HG03045 (cell line): ENCODE results near the gene TINCR.
"Not testable (repeated sequence)": the region's sequence is repeated elsewhere in the genome, so short reads cannot be mapped to it uniquely, and the experiment has no call there.

Experiments used
- ATAC-seq: cut with Tn5 transposase; IDR thresholded peaks from one replicate; pipeline ENCODE4 v1.9.1; 2021; ENCODE audit warnings: mild to moderate bottlenecking, moderate library complexity; ENCODE audit not compliant: unreplicated experiment

The TINCR gene

DNA sequence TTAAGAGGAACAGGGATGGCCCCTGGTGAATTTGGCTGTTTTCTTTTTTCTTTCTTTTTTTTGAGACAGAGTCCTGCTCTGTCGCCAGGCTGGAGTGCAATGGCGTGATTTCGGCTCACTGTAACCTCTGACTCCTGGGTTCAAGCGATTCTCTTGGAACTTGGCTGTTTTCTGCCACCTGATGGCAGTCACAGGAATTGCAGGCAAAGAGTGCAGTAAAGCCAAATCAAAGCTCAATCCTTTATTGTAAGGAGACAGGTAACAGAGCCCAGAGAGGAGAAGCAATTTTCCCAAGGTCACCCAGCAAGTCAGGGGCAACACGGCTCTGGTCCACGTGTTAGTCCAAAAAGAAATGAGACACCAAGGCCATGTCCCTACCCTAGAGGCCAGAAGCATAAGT is 6.2 kb downstream of the TINCR start:
- no peak for ATAC-seq

DNA sequence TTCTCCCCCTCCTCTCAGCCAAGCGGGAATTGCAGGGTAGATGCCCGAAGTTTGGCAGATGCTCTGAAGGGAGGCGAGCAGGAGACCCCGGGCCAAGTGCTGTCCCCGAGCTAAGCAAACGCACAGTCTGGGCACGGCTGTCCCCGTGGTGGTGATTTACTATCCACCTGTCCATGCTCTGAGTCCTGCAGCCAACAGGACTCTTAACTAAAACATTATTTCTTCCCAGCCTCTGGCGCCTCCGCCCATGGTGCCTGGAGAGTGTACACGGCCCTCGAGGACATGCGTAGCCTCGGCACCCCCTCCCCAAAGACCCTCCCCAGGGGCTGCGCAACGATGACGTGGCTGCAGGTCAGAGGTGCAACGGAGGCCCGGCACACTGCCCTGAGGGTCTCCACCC is 7.6 kb downstream of the TINCR start:
- no peak for ATAC-seq

GRCh38 chr19:5559804-5560133 is 8.0 kb downstream of the TINCR start:
- no peak for ATAC-seq

DNA sequence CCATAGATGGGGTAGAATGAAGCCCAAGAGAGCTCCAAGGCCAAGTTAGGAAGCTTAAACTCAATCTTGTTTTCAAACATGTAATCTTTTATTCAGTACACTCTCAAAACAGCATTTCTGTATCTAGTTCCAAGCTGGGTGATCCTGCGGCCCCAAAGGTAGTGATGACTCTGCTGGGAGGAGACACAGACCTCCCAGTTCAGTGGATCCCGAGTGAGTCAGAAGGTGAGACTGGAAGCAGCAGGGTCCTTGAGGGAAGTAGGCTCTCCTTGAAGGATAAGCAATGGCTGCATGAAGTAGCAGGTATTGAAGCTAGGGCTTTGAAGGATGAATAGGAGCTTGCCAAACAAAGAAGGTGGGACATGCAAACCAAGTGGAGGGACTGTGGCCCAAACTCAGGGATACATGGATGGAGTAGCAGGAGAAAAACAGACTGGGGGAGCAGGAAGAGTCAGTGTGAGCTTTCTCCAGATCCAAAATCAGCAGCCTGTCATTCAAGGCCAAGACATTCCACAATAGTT is 9.6 kb downstream of the TINCR start:
- ATAC-seq: no peak

DNA sequence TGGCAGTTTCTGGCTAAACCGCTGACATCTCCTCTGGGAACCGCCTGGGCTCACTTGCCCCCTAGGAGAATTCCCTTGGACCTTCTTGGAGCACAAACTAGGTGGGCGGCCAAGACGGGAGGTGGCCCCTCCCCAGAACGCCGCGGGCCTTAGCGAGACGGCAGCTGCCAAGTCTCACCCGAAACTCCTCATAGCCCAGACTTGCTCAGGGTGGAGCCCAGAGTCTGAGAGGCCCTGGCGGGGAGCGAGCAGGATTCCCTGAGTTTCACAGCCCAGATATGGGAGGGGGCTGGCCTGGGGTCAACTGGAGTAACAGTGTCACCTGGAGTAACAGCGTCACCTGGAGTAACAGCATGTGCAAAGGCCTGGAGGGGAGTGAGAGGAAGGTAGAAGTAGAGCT is 10.1 kb downstream of the TINCR start:
- ATAC-seq: no peak

DNA sequence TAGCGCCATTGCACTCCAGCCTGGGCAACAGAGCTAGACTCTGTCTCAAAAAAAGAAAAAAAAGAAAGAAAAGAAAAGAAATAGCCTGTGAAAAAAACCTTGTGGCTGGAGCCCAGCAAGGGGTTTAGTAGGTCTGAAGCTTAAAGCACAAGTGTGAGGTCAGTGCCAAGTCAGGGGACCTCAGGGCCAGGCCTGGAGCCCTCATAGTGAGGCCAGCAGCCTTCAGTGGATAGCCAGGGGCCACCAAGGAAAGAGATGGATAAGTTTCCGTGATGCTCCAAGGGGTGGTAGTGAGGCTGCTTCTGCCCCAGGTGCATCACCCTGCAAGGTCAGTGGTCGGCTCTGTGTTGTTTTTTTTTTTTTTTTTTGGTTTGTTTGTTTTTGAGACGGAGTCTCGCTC is 12.9 kb downstream of the TINCR start:
- no peak for ATAC-seq

- ATAC-seq: no peak
Observed at GRCh38 chr19:5553892-5554291, 13.9 kb downstream of the TINCR start.

DNA sequence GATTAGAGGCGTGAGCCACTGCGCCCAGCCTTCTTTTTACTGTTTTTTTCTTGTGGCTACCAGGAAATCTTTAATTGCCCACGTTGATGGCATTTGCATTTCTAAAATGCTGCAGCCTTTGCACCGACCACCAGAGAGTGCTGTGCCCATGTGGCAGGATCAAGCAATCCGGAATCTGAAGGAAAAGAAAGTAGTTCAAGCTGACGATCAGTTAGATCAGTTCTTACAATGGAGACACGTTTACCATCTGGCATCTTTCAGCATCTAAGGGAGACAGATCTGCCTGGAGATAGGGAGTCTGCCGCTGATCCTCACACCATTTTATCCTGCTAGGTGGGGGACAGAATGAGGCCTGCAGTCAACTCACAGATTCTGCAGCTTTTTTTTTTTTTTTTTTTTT is 19.9 kb downstream of the TINCR start:
- no peak for ATAC-seq

GRCh38 chr19:5545984-5546383 is 21.8 kb downstream of the TINCR start:
- ATAC-seq: no peak

- no peak for ATAC-seq
Observed at GRCh38 chr19:5545051-5545450, 22.7 kb downstream of the TINCR start.

- no peak for ATAC-seq
Observed at GRCh38 chr19:5542665-5543064, 25.1 kb downstream of the TINCR start.

GRCh38 chr19:5541456-5541855 is 26.3 kb downstream of the TINCR start:
- ATAC-seq: no peak

GRCh38 chr19:5540208-5540607 is 27.5 kb downstream of the TINCR start:
- ATAC-seq: no peak

- no peak for ATAC-seq
Observed at GRCh38 chr19:5537870-5538269, 29.9 kb downstream of the TINCR start.

DNA sequence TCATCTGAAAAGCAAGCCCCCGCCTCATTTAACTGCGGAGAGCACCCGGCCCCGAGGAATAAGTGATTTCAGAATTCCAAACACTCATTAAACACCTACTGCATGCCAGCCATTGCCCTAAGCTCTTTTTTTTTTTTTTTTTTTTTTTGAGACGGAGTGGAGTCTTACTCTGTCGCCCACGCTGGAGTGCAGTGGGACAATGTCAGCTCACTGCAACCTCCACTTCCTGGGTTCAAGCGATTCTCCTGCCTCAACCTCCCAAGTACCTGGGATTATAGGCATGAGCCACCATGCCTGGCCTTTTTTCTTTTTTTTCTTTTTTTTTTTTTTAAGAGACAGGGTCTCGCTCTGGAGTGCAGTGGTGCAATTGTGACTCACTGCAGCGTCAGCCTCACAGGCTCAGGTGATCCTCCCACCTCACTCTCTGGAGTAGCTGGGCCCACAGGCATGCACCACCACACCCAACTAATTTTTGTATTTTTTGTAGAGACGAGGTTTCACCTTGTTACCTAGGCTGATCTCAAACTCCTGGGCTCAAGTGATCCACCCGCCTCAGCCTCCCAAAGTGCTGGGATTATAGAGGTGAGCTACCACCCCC is 30.7 kb downstream of the TINCR start:
- ATAC-seq: not testable (repeated sequence)

DNA sequence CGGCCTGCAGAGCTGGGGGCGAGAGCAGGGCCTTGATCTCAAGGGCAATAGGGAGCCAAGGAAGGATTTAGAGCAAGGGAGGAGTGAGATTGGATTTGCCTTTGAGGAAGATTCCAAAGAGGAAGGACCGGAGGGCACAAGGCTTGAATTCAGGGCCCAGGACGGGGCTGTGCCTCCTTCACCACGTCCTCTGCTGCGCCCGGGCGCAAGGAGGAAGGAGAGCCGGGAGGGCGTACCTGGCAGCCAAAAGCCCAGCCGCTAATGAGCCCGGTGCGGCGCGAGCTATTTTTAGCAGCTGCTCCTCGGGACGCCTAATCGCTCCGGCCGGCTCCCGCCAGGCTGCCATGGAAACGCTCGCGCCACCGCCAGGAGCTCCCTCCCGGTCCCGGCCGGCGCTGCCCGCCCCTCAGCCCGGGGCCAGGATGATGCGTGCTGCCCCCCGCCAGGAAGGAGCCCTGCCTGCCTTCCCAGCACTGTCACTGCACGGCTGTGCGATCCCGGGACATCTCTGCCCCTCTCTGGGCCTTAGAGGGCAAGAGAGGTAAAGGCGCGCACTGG is 31.3 kb downstream of the TINCR start:
- ATAC-seq: no peak

- ATAC-seq: no peak
Observed at GRCh38 chr19:5534787-5535586, 32.8 kb downstream of the TINCR start.

- no peak for ATAC-seq
Observed at GRCh38 chr19:5533257-5533656, 34.5 kb downstream of the TINCR start.

DNA sequence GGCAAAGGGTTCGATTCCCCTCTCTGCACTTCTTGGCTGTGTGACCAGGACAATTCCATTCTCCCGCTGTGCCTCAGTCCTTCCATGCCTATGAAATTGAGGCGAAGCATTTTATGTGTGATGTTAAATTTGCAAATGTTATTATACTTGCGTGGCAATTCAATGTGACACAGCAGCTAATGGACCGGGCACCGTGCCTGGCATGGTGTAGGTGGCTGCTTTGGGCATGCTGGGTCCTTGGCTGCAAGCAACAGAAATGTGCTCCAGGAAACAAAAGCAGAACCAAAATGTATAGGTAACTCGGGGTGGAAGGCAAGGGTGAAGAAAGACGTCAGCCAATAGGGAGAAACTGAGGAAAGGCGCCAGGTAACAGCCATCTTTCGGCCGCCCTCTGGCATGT is 37.1 kb downstream of the TINCR start:
- no peak for ATAC-seq

GRCh38 chr19:5526691-5527090 is 41.1 kb downstream of the TINCR start:
- no peak for ATAC-seq

- ATAC-seq: no peak
Observed at GRCh38 chr19:5524081-5524480, 43.7 kb downstream of the TINCR start.

DNA sequence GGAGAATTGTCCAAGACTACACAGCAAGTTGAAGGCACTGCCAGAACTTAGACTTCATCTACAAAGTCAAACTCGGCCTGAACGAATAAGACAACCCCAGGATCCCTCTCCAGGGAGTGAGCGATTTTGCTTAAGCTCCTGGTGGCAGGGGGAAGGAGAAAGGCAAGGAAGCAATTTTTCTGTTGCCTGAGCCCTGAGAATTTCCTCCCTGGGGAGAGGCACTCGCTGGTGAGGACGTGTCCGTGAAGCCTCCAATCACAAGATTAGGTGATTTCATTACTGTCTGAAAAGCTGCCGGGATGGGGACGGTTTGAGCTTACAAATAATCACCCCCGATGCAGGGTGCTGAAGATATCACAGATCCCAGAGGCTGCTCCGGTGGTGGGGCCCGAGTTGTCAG is 45.6 kb downstream of the TINCR start:
- ATAC-seq: no peak
